Peyer's patch (tissue), 4 donors: ENCODE results near the gene APOE. TPM values are rescaled to one million over a fixed set of nuclear protein-coding genes. Genes with fewer than 3 reads are reported as not detected.

Source experiments
- DNase-seq, 3 donors: peaks; one replicate each; pipeline ENCODE4 v3.0.0-alpha.2; 2017 to 2019
- H3K27ac ChIP-seq, 4 donors: fragments of 200-600 bp; sonication (generic); one replicate each; pipeline ENCODE4 v1.5.1; 2016 to 2019
- H3K27me3 ChIP-seq, 2 donors: fragments of 200-600 bp; sonication (generic); one replicate each; pipeline ENCODE4 v1.5.1; 2019
- H3K36me3 ChIP-seq, 3 donors: fragments of 200-600 bp; sonication (generic); one replicate each; pipeline ENCODE4 v1.5.1; 2016 to 2019
- H3K4me1 ChIP-seq, 4 donors: fragments of 200-600 bp; sonication (generic); one replicate each; pipeline ENCODE4 v1.5.1; 2016 to 2019
- H3K4me3 ChIP-seq, 4 donors: fragments of 200-600 bp; sonication (generic); 1 replicate in 3 of 4; 2 replicates in 1 of 4; pipeline ENCODE4 v1.5.1; 2016 to 2019; ENCODE audit warnings: mild to moderate bottlenecking in 1 of 4
- H3K9me3 ChIP-seq, 4 donors: fragments of 200-600 bp; sonication (generic); one replicate each; pipeline ENCODE4 v1.5.1; 2016 to 2019; ENCODE audit warnings: mild to moderate bottlenecking in 1 of 4
- CTCF ChIP-seq, 6 experiments: fragments of 450-650 bp in 4 of 6; fragments of 200-600 bp in 2 of 6; sonication (generic) in 1 of 6; IDR thresholded peaks; one replicate each; pipeline ENCODE4 v1.5.1; 2017 to 2019; ENCODE audit warnings: antibody characterized with exemption in 6 of 6, mild to moderate bottlenecking in 3 of 6, moderate library complexity in 1 of 6
- POLR2A ChIP-seq, 2 donors: fragments of 450-650 bp; IDR thresholded peaks; one replicate each; pipeline ENCODE4 v1.5.1; 2017; ENCODE audit warnings: antibody characterized with exemption in 2 of 2, mild to moderate bottlenecking in 2 of 2, moderate library complexity in 2 of 2
- total RNA-seq, 4 donors: library from RNA; depleted of rRNA; stranded (reverse); fragments of >200 nt; gene quantifications; one replicate each; pipeline ENCODE4 v1.1.0, GENCODE V29; 2016

Gene APOE
- total RNA-seq, 4 donors from 2014 or later = 24.2 to 203 (median 51.6) TPM

GRCh38 chr19:44866664-44867063, 38.9 kb upstream of the APOE start:
- no peak for TF ChIP-seq CTCF (IDR thresholded peaks at IDR 0.05)
- no peak for TF ChIP-seq POLR2A (IDR thresholded peaks at IDR 0.05)

GRCh38 chr19:44867578-44867977, 38.0 kb upstream of the APOE start:
- H3K4me1 ChIP-seq = peaks cover 0 to 11% (median 0%) of the 10 kb centered on the region in 4 donors
- TF ChIP-seq POLR2A (IDR thresholded peaks at IDR 0.05) (no peak), CTCF (IDR thresholded peaks at IDR 0.05) (no peak)
- H3K27me3 ChIP-seq = no peaks in the 10 kb centered on the region
- H3K9me3 ChIP-seq = no peaks in the 10 kb centered on the region
- H3K27ac ChIP-seq = no peak overlapping the region
- no peak overlapping the region for H3K4me3 ChIP-seq
- DNase-seq = no peak
- peaks cover 0 to 37% (median 0%) of the 10 kb centered on the region in 3 donors for H3K36me3 ChIP-seq

More at GRCh38 chr19:44866664-44867063, 38.9 kb upstream of the APOE start:
- Histone ChIP-seq H3K27me3 (no peaks in the 10 kb centered on the region), H3K27ac (no peak overlapping the region), H3K4me3 (no peak overlapping the region), H3K4me1 (peaks cover 0 to 11% (median 0%) of the 10 kb centered on the region in 4 donors), H3K36me3 (peaks cover 0 to 28% (median 0%) of the 10 kb centered on the region in 3 donors), H3K9me3 (no peaks in the 10 kb centered on the region)
- DNase-seq = no peak

GRCh38 chr19:44869733-44870470, 35.7 kb upstream of the APOE start:
- Histone ChIP-seq H3K4me1 (peaks cover 0 to 11% (median 0%) of the 10 kb centered on the region in 4 donors), H3K36me3 (peaks cover 0 to 57% (median 0%) of the 10 kb centered on the region in 3 donors), H3K9me3 (no peaks in the 10 kb centered on the region), H3K27ac (peak overlapping the region in 2 of 4 donors; percentile 19 to 54), H3K27me3 (no peaks in the 10 kb centered on the region), H3K4me3 (no peak overlapping the region)
- DNase-seq = peak in 2 of 3 donors; percentile 28 to 60
- no peak for TF ChIP-seq CTCF (IDR thresholded peaks at IDR 0.05)
- TF ChIP-seq POLR2A (IDR thresholded peaks at IDR 0.05) = no peak

GRCh38 chr19:44871809-44872208, 33.8 kb upstream of the APOE start:
- H3K36me3 ChIP-seq = peaks cover 0 to 57% (median 0%) of the 10 kb centered on the region in 3 donors
- no peak overlapping the region for H3K27ac ChIP-seq

GRCh38 chr19:44872661-44873060, 32.9 kb upstream of the APOE start:
- H3K27ac ChIP-seq = no peak overlapping the region
- H3K4me1 ChIP-seq = peaks cover 0 to 11% (median 0%) of the 10 kb centered on the region in 4 donors
- no peaks in the 10 kb centered on the region for H3K27me3 ChIP-seq
- no peaks in the 10 kb centered on the region for H3K9me3 ChIP-seq
- no peak overlapping the region for H3K4me3 ChIP-seq
- no peak for DNase-seq
- H3K36me3 ChIP-seq = peaks cover 0 to 56% (median 0%) of the 10 kb centered on the region in 3 donors
- TF ChIP-seq CTCF (IDR thresholded peaks at IDR 0.05) = no peak
- no peak for TF ChIP-seq POLR2A (IDR thresholded peaks at IDR 0.05)

More at GRCh38 chr19:44871809-44872208, 33.8 kb upstream of the APOE start:
- H3K4me3 ChIP-seq = no peak overlapping the region
- H3K9me3 ChIP-seq = no peaks in the 10 kb centered on the region
- no peak for DNase-seq
- peaks cover 0 to 11% (median 0%) of the 10 kb centered on the region in 4 donors for H3K4me1 ChIP-seq
- H3K27me3 ChIP-seq = no peaks in the 10 kb centered on the region
- TF ChIP-seq CTCF (IDR thresholded peaks at IDR 0.05) (no peak), POLR2A (IDR thresholded peaks at IDR 0.05) (no peak)
